Aortic smooth muscle cell (primary cell): ENCODE results near the gene IFITM1. TPM values are rescaled to one million over a fixed set of nuclear protein-coding genes. Genes with fewer than 3 reads are reported as not detected.

Experiments
- total RNA-seq: library from RNA; depleted of rRNA; stranded (reverse); fragments of >200 nt; gene quantifications from 2 replicates; pipeline ENCODE4 v1.2.3, GENCODE V29; 2014

IFITM1 gene
- 32.6 and 61.0 TPM in 2 replicates for total RNA-seq

GRCh38 chr11:313787-314553 is at the start of gene IFITM1:
IFITM1 (plus strand) TSS chr11:314040; CDS start chr11:314171, 131 bp downstream.

GRCh38 chr11:278001-278951 is 35.6 kb upstream of the IFITM1 start, which contains the start of gene NLRP6:
NLRP6 (plus strand) TSS chr11:278407; CDS start chr11:278570, 163 bp downstream.

DNA sequence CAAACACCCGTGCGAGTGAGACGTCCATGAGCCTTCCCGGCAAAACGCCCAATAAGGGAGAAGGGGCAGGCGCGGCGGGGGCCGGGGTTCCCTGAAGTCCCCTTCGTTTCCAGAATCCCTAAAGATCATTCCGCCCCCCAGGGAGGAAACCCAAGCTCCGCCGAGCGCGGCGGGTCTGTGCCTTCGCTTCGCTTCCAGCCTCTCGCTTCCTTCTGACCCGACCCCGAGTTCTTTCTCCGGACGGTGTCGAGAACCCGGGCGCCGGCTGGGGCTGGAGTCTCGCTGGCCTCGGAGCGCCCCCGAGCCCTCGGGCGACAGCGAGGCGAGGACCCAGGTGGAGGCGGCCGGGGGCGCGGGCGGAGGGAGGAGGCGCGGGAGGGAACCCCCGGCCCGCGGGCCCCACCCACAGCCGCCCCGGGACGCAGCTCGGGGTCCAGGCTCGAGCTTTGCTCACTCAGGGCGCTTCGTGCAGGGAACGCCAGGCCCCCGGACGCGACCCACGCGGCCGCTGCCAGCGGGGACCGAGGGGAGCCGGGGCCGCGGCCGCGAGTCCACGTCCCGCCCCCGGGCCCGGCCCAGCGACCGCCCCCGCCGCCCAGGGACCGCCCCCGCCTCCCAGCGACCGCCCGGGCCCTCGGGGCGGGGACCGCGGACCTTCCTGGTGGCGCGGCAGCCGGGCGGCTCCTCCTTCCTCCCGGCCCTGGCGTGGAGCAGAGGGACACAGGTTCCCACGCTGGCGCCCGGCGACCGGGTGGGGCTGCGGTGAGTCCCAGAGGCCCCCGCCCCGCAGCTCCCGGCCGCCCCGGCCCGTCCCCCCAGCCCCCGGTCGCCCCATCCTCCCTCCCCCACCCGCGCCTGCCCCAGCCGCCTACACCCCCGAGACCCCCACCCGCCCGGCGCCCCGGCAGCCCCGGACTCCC is 25.1 kb upstream of the IFITM1 start, which contains the start of gene PGGHG:
Gene PGGHG (plus strand): TSS at position 649 of the 920 bp plus-strand sequence. CDS start 691 bp downstream, outside the sequence.

GRCh38 chr11:299081-299891 is 14.6 kb upstream of the IFITM1 start, which contains the start of gene IFITM5:
IFITM5 (minus strand) TSS chr11:299526; CDS start chr11:299490, 36 bp downstream.

GRCh38 chr11:307766-308708 is 5.8 kb upstream of the IFITM1 start, which contains the start of gene IFITM2:
IFITM2 (plus strand) TSS chr11:307816; CDS start chr11:308193, 377 bp downstream.

Other genes with a start within 250 kb of the IFITM1 start
- gene SCGB1C1, start 121.0 kb upstream of the IFITM1 start, total RNA-seq = not detected in 2 replicates
- 18.6 and 20.2 TPM in 2 replicates for gene BET1L, start 106.6 kb upstream of the IFITM1 start, total RNA-seq
- gene RIC8A, start 106.3 kb upstream of the IFITM1 start, total RNA-seq = 161 and 178 TPM in 2 replicates
- 8.7 and 9.8 TPM in 2 replicates for gene SIRT3, start 77.7 kb upstream of the IFITM1 start, total RNA-seq
- 152 and 162 TPM in 2 replicates for gene PSMD13, start 77.1 kb upstream of the IFITM1 start, total RNA-seq
- not detected in 2 replicates for gene NLRP6, start 35.6 kb upstream of the IFITM1 start, total RNA-seq
- gene PGGHG, start 24.9 kb upstream of the IFITM1 start, total RNA-seq = 8.1 and 9.5 TPM in 2 replicates
- not detected in 2 replicates for gene IFITM5, start 14.5 kb upstream of the IFITM1 start, total RNA-seq
- gene IFITM2, start 6.2 kb upstream of the IFITM1 start, total RNA-seq = 113 and 138 TPM in 2 replicates
- gene IFITM3, start 6.8 kb downstream of the IFITM1 start, total RNA-seq = 90.2 and 101 TPM in 2 replicates
- under 0.01 and 0.06 TPM in 2 replicates for gene B4GALNT4, start 55.5 kb downstream of the IFITM1 start, total RNA-seq
- gene PKP3, start 80.2 kb downstream of the IFITM1 start, total RNA-seq = 0.81 and 1.3 TPM in 2 replicates
- 17.8 and 19.3 TPM in 2 replicates for gene SIGIRR, start 101.0 kb downstream of the IFITM1 start, total RNA-seq
- not detected in 2 replicates for gene ANO9, start 128.0 kb downstream of the IFITM1 start, total RNA-seq
- 25.6 and 32.0 TPM in 2 replicates for gene PTDSS2, start 136.2 kb downstream of the IFITM1 start, total RNA-seq
- gene RNH1, start 193.2 kb downstream of the IFITM1 start, total RNA-seq = 420 and 478 TPM in 2 replicates
- 77.6 and 105 TPM in 2 replicates for gene HRAS, start 221.5 kb downstream of the IFITM1 start, total RNA-seq
- gene LRRC56, start 223.5 kb downstream of the IFITM1 start, total RNA-seq = 0.25 and 0.53 TPM in 2 replicates
- gene LMNTD2, start 246.7 kb downstream of the IFITM1 start, total RNA-seq = 0.13 and 0.19 TPM in 2 replicates
- 1.2 and 1.7 TPM in 2 replicates for gene RASSF7, start 246.9 kb downstream of the IFITM1 start, total RNA-seq